GM18951 (cell line): ENCODE data around the gene KRTAP1-5.
"Not testable (repeated sequence)": the region's sequence is repeated elsewhere in the genome, so short reads cannot be mapped to it uniquely, and the experiment has no call there.

Source experiments
- POLR2A ChIP-seq: IDR thresholded peaks from 4 replicates; pipeline ENCODE4 v1.6.1; 2011; ENCODE audit warnings: mild to moderate bottlenecking; ENCODE audit not compliant: insufficient read length, insufficient read depth; ENCODE audit errors: extremely low read depth
- in situ Hi-C: fragments of 300-500 bp; cut with MboI; formaldehyde crosslinking; loops from one replicate; pipeline ENCODE4 v1.12.0; 2022; ENCODE audit warnings: low sequenced_read_pairs, mixed read lengths, inconsistent platforms; ENCODE audit not compliant: unreplicated experiment

KRTAP1-5 gene

DNA sequence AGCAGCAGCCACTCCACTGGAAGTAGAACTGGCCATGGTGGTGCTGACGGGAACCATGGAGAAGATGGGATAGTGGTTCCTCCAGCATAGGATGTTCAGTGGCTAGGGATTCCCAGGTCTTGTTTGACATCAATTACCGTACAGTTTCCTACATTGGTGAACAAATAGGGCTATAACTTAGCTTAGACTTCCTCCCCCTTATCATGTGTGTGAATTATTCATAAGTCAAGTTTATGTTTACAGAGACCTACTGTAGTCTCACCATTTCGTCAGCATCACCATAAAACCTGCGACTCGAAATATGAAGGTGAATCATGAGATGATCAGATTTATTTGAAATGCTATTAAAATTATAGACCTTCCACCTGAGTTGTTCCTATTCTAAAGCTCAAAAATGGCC is 31.7 kb upstream of the KRTAP1-5 start:
- in situ Hi-C loops, result no loop called here
- no peak for TF ChIP-seq POLR2A

DNA sequence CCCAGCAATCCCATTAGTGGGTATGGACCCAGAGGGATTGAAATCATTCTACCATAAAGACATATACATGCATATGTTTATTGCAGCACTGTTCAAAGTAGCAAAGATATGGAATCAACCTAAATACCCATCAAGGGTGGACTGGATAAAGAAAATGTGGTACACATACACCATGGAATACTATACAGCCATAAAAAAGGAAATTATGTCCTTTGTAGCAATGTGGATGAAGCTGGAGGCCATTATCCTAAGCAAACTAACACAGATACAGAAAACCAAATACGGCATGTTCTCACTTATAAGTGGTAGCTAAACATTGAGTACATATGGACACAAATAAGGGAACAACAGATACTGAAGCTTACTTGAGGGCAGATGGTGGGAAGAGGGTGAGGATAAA is 30.5 kb upstream of the KRTAP1-5 start:
- in situ Hi-C loops, result no loop called here
- no peak for TF ChIP-seq POLR2A

DNA sequence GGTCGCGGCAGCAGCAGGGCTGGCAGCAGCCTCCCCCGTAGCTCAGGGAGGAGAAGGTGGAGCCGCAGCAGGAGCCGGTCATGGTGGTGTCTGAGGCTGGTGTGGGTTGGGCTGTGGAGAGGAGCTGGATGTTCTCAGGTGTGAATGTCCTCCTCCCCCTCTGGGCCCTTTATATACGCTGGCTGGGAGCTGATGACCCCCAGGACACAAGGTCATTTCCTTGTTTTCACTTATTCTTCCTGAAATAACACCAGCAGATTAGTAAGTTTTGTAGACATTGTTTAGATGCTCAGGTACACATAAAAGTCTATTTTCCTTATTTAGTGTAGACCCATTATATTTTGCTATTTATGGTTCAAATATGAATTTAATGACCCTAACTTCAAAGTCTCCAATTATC is 28.1 kb upstream of the KRTAP1-5 start, which contains the start of gene KRTAP2-2:
Gene KRTAP2-2 (minus strand): TSS at position 101 of the 400 bp plus-strand sequence. CDS start 19 bp downstream, at position 82.
- in situ Hi-C loops, result not testable (repeated sequence)

DNA sequence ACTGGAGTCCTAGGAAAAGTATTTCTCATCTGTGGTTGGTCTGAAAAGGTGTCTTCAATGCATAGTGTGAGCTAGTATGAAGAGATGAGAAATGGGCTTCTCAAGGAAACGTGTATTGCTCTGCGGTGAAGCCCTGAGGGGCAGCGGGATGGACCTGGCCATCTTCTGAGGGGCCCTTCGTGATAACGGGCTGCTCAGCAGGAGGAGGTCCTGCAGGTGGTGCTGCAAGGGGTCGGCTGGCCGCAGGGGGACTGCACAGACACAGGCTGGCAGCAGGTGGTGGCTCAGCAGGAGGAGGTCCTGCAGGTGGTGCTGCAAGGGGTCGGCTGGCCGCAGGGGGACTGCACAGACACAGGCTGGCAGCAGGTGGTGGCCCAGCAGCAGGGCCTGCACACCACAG is 27.5 kb upstream of the KRTAP1-5 start:
- in situ Hi-C loops, result not testable (repeated sequence)

DNA sequence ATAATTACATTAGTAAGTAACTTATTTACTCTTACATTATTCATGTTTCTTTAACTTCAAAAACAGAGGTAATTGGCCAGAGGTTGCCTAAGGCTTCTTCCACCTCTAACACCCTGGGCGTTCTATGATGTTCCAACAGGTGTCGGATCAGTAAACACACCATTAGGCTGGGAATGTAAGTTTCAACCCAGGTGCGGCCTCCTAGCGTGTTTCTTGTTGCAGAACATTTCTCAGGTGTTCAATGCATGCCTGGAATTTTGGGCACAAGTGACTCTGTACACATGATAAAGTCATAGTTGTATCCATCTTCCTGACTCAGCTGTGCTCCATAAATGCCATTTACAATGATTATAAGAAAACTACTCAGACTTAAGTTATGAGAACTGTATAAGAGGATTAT is 27.0 kb upstream of the KRTAP1-5 start:
- TF ChIP-seq POLR2A, result no peak
- in situ Hi-C loops, result no loop called here

DNA sequence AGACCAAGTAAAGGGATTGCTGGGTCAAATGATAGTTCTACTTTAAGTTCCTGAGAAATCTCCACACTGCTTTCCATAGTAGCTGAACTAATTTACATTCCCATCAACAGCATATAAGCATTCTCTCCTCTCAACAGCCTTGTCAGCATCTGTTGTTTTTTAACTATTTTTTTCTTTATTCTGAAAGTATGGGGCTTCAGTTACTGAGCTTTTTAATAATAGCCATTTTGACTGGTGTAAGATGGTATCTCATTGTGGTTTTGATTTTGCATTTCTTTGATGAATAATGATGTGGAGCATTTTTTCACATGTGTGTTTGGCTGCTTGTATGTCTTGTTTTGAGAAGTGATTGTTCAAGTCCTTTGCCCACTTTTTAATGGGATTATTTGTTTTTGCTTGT is 25.6 kb upstream of the KRTAP1-5 start:
- TF ChIP-seq POLR2A, result no peak
- in situ Hi-C loops, result no loop called here

DNA sequence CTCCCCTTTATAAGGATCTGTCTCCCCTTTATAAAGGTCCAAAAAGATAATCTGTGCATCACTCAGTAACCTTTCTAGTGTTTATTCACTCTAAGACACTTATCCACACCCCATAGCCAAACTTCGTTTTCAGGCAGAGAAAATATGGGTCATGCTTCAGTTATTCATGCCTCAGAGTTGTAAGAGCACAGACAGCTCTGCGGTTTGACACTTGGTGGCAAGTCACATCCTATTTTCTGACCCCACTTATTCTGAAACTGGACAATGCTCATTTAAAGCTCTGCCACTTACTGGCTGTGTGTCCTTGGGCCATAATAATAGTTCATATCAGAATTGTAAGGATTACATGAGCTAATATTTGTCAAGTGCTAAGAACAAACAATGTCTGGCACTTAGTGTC is 22.1 kb upstream of the KRTAP1-5 start:
- in situ Hi-C loops, result no loop called here
- no peak for TF ChIP-seq POLR2A

DNA sequence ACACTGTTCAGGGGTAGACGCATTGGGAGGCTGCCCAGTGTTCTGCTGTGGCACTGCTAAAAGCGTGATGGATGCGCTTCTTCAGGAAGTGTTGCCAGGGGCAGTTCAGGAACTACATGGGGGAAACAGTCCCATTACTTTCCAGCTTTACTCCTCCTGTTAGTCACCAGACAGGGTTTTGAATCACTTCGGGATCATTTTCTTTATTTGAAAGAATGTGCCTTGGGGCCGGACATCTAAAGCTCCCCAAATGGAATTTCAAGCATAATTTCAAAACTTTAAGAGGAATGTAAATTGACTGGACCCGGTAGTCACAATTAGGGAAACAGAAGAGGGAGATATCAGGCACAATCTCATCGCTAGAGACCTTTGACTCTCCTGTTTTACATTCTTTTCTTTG is 21.4 kb upstream of the KRTAP1-5 start:
- in situ Hi-C loops, result no loop called here
- TF ChIP-seq POLR2A, result no peak

DNA sequence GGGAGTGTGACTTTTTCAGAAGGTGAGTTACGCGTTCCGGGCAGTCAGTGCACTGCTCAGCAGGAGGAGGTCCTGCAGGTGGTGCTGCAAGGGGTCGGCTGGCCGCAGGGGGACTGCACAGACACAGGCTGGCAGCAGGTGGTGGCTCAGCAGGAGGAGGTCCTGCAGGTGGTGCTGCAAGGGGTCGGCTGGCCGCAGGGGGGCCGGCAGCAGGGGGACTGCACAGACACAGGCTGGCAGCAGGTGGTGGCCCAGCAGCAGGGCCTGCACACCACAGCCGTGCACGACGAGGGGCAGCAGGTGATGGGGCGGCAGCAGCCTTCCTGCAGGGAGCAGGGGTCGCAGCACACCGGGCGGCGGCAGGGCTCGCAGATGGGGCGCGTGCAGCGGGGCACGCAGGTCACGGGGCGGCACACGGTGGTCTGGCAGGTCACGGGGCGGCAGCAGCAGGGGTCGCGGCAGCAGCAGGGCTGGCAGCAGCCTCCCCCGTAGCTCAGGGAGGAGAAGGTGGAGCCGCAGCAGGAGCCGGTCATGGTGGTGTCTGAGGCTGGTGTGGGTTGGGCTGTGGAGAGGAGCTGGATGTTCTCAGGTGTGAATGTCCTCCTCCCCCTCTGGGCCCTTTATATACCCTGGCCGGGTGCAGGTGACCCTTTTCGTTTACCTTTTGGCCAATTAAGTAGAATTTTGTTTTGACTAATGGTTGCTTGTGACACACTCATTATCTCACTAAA is 19.9 kb upstream of the KRTAP1-5 start, which contains the start of gene KRTAP2-1:
Gene KRTAP2-1 (minus strand): TSS at position 582 of the 731 bp plus-strand sequence. CDS start 49 bp downstream, at position 533.
- in situ Hi-C loops, result not testable (repeated sequence)

DNA sequence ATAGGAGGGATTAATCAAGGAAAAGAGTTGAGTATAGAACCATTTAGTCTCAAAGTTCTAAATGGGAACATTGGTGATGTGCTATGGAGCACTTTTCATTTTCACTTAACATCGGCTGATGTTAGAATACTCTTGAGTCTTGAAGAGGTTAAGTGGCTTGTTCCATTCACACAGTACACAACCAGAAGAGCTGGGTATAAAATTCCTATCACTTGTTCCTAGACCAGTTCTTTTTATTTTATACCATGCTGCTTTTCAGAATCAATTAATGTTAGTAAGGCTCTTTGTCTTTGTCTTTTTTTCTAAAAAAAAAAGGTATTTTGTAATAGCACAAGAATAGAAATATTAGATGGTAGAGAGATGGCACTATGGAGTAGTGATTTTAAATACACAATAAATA is 15.9 kb upstream of the KRTAP1-5 start:
- TF ChIP-seq POLR2A, result no peak
- in situ Hi-C loops, result no loop called here

DNA sequence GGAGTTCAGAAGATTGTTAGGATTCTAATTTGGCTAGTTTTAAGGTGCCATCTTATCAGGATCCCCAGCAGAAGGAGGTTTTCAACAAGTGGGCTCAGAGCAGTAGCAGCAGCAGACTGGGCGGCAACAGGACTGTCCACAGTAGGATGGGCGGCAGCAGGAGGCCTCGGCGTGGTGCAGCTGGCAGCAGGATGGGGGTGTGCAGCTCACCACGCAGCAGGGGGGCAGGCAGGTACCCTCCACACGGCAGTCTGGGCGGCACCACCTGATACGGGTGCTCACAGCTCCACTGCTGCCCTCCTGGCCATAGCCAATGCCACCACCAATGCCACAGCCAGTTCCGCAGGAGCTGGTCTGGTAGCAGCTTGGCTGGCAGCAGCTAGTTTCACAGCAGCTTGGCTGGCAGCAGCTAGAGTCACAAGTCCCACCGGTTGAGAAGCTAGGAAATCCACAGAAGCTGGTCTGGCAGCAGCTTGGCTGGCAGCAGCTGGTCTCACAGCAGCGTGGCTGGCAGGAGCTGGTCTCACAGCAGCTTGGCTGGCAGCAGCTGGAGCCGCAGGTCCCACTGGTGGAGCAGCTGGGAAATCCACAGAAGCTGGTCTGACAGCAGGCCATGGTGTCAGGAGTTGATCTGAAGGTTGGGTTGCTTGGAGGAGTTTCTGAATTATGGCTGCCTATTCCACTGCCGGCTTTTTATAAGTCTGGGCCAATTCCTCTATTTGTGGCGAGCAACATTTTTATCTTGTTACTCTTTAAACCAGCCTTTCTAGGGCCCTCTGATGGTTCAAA is 14.0 kb upstream of the KRTAP1-5 start, which contains the start of gene KRTAP1-1:
Gene KRTAP1-1 (minus strand): TSS at position 668 of the 789 bp plus-strand sequence. CDS start 53 bp downstream, at position 615.
- in situ Hi-C loops, result not testable (repeated sequence)

DNA sequence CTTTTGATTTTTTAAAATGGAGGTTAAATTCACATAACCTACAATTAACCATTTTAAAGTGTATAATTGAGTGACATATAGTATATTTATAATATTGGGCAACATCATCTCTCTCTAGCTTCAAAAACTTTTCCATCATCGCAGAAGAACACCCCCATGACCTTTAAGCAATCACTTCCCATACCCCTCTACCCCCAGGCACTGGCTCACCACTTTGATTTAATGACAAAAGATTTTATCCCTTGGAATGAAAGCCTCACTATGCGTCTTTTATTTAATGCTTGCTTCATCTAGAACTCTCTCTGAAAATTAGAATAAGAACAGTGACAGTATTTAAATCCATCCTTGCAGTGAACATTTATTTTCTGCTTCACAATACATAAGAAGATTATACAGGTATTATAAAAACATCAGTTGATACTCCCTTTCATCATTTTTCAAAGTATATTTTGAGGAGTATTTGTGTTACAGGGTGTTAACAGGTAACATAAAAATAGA is 10.9 kb upstream of the KRTAP1-5 start:
- in situ Hi-C loops, result no loop called here
- TF ChIP-seq POLR2A, result no peak

DNA sequence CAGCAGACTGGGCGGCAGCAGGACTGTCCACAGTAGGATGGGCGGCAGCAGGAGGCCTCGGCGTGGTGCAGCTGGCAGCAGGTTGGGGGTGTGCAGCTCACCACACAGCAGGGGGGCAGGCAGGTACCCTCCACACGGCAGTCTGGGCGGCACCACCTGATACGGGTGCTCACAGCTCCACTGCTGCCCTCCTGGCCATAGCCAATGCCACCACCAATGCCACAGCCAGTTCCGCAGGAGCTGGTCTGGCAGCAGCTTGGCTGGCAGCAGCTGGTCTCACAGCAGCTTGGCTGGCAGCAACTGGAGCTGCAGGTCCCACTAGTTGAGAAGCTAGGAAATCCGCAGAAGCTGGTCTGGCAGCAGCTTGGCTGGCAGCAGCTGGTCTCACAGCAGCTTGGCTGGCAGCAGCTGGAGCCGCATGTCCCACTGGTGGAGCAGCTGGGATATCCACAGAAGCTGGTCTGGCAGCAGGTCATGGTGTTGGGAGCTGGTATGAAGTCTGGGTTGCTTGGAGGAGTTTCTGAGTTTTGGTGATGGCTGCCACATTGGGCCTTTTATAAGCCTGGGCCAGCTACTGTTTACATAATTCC is 7.4 kb upstream of the KRTAP1-5 start, which contains the start of gene KRTAP1-3:
Gene KRTAP1-3 (minus strand): TSS at position 529 of the 590 bp plus-strand sequence. CDS start 53 bp downstream, at position 476.
- in situ Hi-C loops, result not testable (repeated sequence)
